Brain microvascular endothelial cell (primary cell): ENCODE results near the gene DLX1.

Experiments used
- DNase-seq: peaks from one replicate; pipeline ENCODE4 v3.0.0-alpha.2; 2020
- H3K27ac ChIP-seq: fragments of 250-450 bp; sonication (Bioruptor Pico); 2 replicates; pipeline ENCODE4 v1.5.1; 2020; ENCODE audit warnings: mild to moderate bottlenecking, moderate library complexity
- H3K27me3 ChIP-seq: fragments of 250-450 bp; sonication (Bioruptor Pico); replicated peaks from 2 replicates; pipeline ENCODE4 v1.5.1; 2020; ENCODE audit warnings: mild to moderate bottlenecking
- H3K36me3 ChIP-seq: fragments of 250-450 bp; sonication (Bioruptor Pico); replicated peaks from 2 replicates; pipeline ENCODE4 v1.5.1; 2020; ENCODE audit warnings: mild to moderate bottlenecking
- H3K4me3 ChIP-seq: 2 replicates; pipeline ENCODE4 v1.5.1; 2011; ENCODE audit warnings: low read depth, mild to moderate bottlenecking, control low read depth, low read length, moderate library complexity
- CTCF ChIP-seq: IDR thresholded peaks from 2 replicates; pipeline ENCODE4 v1.5.1; 2011; ENCODE audit warnings: low read depth, mild to moderate bottlenecking, moderate library complexity, low read length, control low read depth, inconsistent platforms; ENCODE audit errors: missing control alignments
- in situ Hi-C: cut with HindIII; loops from 2 replicates; pipeline ENCODE4 v1.10.0; 2017; ENCODE audit warnings: low sequenced_read_pairs, low pct_ligation_motif_present

Gene DLX1

GRCh38 chr2:172088245-172089004, 3.1 kb downstream of the DLX1 start:
- Histone ChIP-seq H3K4me3 (no peak overlapping the region), H3K36me3 (no peaks in the 10 kb centered on the region), H3K27ac (no peak overlapping the region), H3K27me3 (peaks cover 85% of the 10 kb centered on the region)
- no peak for DNase-seq
- no peak for TF ChIP-seq CTCF
- in situ Hi-C loops, result no loop called here

GRCh38 chr2:172089005-172089504, 3.7 kb downstream of the DLX1 start:
- H3K27me3 ChIP-seq, result peaks cover 85% of the 10 kb centered on the region
- no peaks in the 10 kb centered on the region for H3K36me3 ChIP-seq
- no peak overlapping the region for H3K4me3 ChIP-seq
- no peak overlapping the region for H3K27ac ChIP-seq
- in situ Hi-C loops, result no loop called here
- no peak for DNase-seq
- TF ChIP-seq CTCF, result no peak

- Histone ChIP-seq H3K36me3 (no peaks in the 10 kb centered on the region), H3K27me3 (peaks cover 87% of the 10 kb centered on the region), H3K27ac (no peak overlapping the region), H3K4me3 (no peak overlapping the region)
- TF ChIP-seq CTCF, result no peak
- in situ Hi-C loops, result no loop called here
- no peak for DNase-seq
Measured at GRCh38 chr2:172089633-172090032, 4.3 kb downstream of the DLX1 start.

GRCh38 chr2:172090044-172090961, 5.0 kb downstream of the DLX1 start:
- H3K27me3 ChIP-seq, result peaks cover 90% of the 10 kb centered on the region
- no peak overlapping the region for H3K27ac ChIP-seq
- no peak for DNase-seq
- no peaks in the 10 kb centered on the region for H3K36me3 ChIP-seq
- in situ Hi-C loops, result no loop called here
- no peak overlapping the region for H3K4me3 ChIP-seq
- TF ChIP-seq CTCF, result no peak

GRCh38 chr2:172091000-172091641, 5.8 kb downstream of the DLX1 start:
- no peak for DNase-seq
- Histone ChIP-seq H3K27me3 (peaks cover 84% of the 10 kb centered on the region), H3K4me3 (no peak overlapping the region), H3K27ac (no peak overlapping the region), H3K36me3 (no peaks in the 10 kb centered on the region)
- in situ Hi-C loops, result no loop called here
- no peak for TF ChIP-seq CTCF
